NCI-H2196 (cell line): ENCODE results near the gene UBQLN4.

ENCODE experiments used
- DNase-seq: peaks from one replicate; lab custom pipeline; 2025; ENCODE audit not compliant: unreplicated experiment; lab: John Stamatoyannopoulos, UW

The UBQLN4 gene

GRCh38 chr1:156020293-156021092 lies 33.1 kb downstream of the UBQLN4 start, which contains the start of gene SSR2:
SSR2 (minus strand) TSS chr1:156020951; CDS start chr1:156020167, 784 bp downstream.
- DNase-seq, result peak; percentile 95

GRCh38 chr1:156019946-156020292 lies 33.7 kb downstream of the UBQLN4 start:
- DNase-seq, result no peak

DNA sequence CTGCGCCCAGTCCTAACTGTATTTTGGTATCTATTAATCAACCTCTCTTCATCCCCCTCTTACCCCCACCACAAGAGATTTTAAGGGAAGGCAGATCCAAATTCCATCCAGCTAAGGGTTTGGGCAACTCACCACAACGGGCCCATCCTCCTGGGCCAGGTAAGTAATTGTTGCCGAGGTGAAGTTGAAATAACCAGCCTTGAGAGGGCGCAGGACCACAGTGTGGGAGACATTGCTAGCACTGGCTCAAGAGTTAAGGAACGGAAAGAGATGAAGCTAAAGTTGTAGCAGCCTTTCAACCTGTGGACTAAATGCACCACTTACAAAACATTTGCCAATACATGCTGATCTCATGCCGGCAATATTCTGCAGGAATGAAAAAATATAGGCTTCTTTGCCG lies 38.8 kb downstream of the UBQLN4 start:
- no peak for DNase-seq

GRCh38 chr1:156012051-156012817 lies 41.4 kb downstream of the UBQLN4 start:
- no peak for DNase-seq

- no peak for DNase-seq
Measured at GRCh38 chr1:156009404-156009803, 44.2 kb downstream of the UBQLN4 start.

GRCh38 chr1:156006666-156007376 lies 46.8 kb downstream of the UBQLN4 start:
- DNase-seq, result no peak

DNA sequence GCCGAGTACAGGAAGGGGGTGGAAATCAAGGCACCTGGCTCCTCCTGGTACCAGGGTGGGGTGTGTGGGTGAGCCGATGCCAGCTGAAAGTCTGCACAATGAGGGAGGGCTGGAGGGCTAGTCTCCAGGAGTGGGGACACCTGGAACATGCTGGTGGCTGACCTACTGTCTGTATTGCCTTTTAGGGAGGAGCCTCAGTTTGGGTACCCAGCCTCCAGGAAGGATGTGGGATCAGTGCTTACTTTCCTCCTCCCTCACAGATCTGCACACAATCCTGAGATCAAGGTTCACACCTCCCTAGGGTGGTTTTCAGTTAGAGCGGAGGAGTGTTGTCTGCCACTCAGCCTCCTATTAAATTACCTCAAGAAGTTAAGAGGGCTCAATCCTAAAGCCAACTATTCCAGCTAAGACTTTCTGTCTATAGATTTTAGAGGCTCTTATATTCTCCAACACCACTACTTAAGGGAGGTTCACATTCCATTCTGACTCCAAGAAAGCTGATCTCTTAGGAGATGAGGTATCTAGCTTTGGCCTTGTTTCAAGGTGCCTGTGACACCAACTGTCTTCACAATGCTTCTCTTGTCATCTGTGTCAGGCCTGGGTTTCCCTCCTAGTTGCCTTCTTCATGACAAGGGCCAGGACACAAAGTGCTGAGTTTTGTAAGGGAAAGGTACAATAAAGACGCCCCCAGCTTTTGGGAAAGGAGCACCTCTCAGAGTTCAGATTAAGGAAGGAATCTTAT lies 48.6 kb downstream of the UBQLN4 start:
- DNase-seq, result no peak

DNA sequence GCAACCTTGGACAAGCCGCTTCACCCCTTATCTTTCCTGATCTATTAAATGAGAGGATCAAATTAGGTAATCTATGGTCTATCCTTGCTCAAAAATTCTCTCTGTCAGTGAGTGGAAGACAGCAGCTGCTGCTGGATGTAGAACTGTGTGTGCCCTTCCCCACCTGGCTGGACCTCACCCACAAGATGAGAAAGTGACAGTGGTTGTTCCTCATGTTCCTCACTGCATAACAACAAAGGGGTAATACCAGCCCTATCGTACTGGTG lies 49.7 kb downstream of the UBQLN4 start:
- no peak for DNase-seq

GRCh38 chr1:156002188-156002911 lies 51.2 kb downstream of the UBQLN4 start:
- DNase-seq, result no peak

DNA sequence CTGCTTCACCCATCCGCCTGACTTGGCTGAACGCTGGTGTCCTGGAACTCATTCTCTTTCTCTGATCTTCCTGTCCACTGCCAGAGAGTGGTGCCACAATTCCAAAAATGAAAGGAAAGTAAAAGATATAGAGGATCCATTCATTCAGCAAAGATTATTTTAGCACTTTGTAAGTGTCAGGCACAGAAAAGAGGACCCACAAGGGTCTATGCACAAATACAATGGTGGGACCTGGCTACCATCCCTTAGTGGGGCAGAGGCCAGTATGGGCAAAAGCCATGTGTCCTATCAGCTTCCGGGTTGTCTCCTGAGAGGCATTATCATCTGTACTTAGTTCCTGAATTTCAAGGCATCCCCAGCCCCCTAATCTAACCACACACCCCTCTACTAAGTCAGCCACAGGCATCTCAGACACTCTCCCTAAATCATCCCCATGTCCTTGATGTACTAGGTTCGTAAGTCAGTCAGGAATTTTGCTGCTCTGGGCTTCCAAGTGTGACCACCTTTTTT lies 51.9 kb downstream of the UBQLN4 start:
- DNase-seq, result no peak

- DNase-seq, result no peak
Measured at GRCh38 chr1:156001021-156001661, 52.5 kb downstream of the UBQLN4 start.

DNA sequence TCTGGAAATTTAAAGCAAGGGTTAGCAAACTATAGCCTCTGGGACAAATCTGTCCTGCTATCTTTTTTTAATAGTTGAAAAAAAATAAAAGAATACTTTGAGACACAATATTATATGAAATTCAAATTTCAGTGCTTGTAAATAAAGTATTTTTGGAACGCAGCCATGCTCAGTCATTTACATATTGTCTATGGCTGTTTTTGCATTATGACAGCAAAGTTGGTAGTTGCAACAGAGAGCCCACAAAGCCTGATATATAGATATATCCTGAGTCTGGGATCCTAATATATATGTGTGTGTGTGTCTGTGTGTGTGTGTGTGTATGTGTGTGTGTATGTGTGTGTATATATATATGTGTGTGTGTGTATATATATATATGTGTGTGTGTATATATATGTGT lies 53.6 kb downstream of the UBQLN4 start:
- no peak for DNase-seq

DNA sequence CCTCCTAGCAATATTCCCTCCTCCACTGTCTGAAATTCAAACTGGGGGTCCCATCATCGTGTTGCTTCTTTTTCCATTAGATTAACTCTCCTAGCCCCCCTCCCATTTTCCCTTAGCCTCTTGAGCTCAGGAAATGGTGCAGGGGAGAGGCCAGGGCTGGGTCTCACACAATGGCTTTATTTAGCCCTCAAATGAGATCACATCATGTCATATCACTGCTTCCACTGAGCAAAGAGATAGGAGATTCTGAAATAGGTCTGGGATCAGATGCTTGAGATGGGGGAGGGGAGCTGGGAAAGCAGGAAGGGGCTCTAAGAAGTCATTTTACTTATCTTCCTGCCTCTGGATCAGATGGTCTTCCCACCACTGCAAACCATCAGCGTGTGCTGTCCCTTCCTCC lies 57.4 kb downstream of the UBQLN4 start:
- no peak for DNase-seq

GRCh38 chr1:155993595-155993994 lies 60.0 kb downstream of the UBQLN4 start:
- DNase-seq, result no peak

- DNase-seq, result no peak
Measured at GRCh38 chr1:155990005-155990739, 63.4 kb downstream of the UBQLN4 start.

GRCh38 chr1:155989242-155990004 lies 64.2 kb downstream of the UBQLN4 start:
- peak; percentile 67 for DNase-seq
